ENCODE data around the gene SYNGR4.

Gene SYNGR4

GRCh38 chr19:48421548-48421947 is 57.4 kb downstream of the SYNGR4 start:
- no peak for DNase-seq (ENCODE audit: low read depth in 2 of 2)
- TF ChIP-seq CTCF (IDR thresholded peaks at IDR 0.05; ENCODE audit: low read depth, low read length), result no peak
- H3K4me3 ChIP-seq (replicated peaks in 1 of 2; ENCODE audit: low read depth in 2 of 2, low read length in 2 of 2), result no peak overlapping the region

- DNase-seq (ENCODE audit: low read depth in 2 of 2), result peak; percentile 68 to 75
- no peak for TF ChIP-seq CTCF (IDR thresholded peaks at IDR 0.05; ENCODE audit: low read depth, low read length)
- H3K4me3 ChIP-seq (replicated peaks in 1 of 2; ENCODE audit: low read depth in 2 of 2, low read length in 2 of 2), result no peak overlapping the region
Measured at GRCh38 chr19:48424694-48425219, 60.6 kb downstream of the SYNGR4 start.
